Measurements from ENCODE around the gene OR2V1. TPM values are rescaled to one million over a fixed set of nuclear protein-coding genes. Genes with fewer than 3 reads are reported as not detected.

The OR2V1 gene
- total and polyA plus RNA-seq, 2 experiments from 2014 or later, result not detected

- TF ChIP-seq, protein P1, sequence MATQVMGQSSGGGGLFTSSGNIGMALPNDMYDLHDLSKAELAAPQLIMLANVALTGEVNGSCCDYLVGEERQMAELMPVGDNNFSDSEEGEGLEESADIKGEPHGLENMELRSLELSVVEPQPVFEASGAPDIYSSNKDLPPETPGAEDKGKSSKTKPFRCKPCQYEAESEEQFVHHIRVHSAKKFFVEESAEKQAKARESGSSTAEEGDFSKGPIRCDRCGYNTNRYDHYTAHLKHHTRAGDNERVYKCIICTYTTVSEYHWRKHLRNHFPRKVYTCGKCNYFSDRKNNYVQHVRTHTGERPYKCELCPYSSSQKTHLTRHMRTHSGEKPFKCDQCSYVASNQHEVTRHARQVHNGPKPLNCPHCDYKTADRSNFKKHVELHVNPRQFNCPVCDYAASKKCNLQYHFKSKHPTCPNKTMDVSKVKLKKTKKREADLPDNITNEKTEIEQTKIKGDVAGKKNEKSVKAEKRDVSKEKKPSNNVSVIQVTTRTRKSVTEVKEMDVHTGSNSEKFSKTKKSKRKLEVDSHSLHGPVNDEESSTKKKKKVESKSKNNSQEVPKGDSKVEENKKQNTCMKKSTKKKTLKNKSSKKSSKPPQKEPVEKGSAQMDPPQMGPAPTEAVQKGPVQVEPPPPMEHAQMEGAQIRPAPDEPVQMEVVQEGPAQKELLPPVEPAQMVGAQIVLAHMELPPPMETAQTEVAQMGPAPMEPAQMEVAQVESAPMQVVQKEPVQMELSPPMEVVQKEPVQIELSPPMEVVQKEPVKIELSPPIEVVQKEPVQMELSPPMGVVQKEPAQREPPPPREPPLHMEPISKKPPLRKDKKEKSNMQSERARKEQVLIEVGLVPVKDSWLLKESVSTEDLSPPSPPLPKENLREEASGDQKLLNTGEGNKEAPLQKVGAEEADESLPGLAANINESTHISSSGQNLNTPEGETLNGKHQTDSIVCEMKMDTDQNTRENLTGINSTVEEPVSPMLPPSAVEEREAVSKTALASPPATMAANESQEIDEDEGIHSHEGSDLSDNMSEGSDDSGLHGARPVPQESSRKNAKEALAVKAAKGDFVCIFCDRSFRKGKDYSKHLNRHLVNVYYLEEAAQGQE (IDR thresholded peaks at IDR 0.05; ENCODE audit: unreplicated experiment), result no peak
- TF ChIP-seq POLR2AphosphoS5 (IDR thresholded peaks at IDR 0.05; ENCODE audit: low read depth) (no peak), NANOG (IDR thresholded peaks at IDR 0.05; ENCODE audit: borderline replicate concordance) (no peak), EZH2phosphoT487 (IDR thresholded peaks at IDR 0.05; ENCODE audit: unreplicated experiment) (no peak), STAT1 (IDR thresholded peaks at IDR 0.05; ENCODE audit: unreplicated experiment) (no peak)
Measured at GRCh38 chr5:181107699-181108098, 23.3 kb downstream of the OR2V1 start (continued).

GRCh38 chr5:181105391-181106025 is 25.5 kb downstream of the OR2V1 start:
- peak overlapping the region; percentile 53 for H3K4me3 Mint-ChIP-seq
- no peak for TF ChIP-seq ETS1 (IDR thresholded peaks at IDR 0.05)
- no peak for TF ChIP-seq POLR2AphosphoS5 (IDR thresholded peaks at IDR 0.05; ENCODE audit: low read depth)
- TF ChIP-seq ZNF114 (CRISPR knock-in tag; IDR thresholded peaks at IDR 0.05), result no peak
- TF ChIP-seq STAT1 (IDR thresholded peaks at IDR 0.05; ENCODE audit: unreplicated experiment), result no peak
- no peak for TF ChIP-seq CREB1 (CRISPR knock-in tag; IDR thresholded peaks at IDR 0.05; ENCODE audit: low read depth)
- TF ChIP-seq, protein P2, sequence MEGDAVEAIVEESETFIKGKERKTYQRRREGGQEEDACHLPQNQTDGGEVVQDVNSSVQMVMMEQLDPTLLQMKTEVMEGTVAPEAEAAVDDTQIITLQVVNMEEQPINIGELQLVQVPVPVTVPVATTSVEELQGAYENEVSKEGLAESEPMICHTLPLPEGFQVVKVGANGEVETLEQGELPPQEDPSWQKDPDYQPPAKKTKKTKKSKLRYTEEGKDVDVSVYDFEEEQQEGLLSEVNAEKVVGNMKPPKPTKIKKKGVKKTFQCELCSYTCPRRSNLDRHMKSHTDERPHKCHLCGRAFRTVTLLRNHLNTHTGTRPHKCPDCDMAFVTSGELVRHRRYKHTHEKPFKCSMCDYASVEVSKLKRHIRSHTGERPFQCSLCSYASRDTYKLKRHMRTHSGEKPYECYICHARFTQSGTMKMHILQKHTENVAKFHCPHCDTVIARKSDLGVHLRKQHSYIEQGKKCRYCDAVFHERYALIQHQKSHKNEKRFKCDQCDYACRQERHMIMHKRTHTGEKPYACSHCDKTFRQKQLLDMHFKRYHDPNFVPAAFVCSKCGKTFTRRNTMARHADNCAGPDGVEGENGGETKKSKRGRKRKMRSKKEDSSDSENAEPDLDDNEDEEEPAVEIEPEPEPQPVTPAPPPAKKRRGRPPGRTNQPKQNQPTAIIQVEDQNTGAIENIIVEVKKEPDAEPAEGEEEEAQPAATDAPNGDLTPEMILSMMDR (conservative IDR thresholded peaks at IDR 0.05; ENCODE audit: low read depth in 2 of 2), result no peak
- TF ChIP-seq, protein P1 (IDR thresholded peaks at IDR 0.05; ENCODE audit: unreplicated experiment), result no peak

More at GRCh38 chr5:181105391-181106025, 25.5 kb downstream of the OR2V1 start:
- Histone ChIP-seq H3K27ac (ENCODE audit: low read depth) (no peak overlapping the region), H3K4me3 (0 out of 2 replicates have a peak overlapping the region, but pooled peaks have one; percentile 26), H4K20me1 (replicated peaks; ENCODE audit: insufficient read depth) (no peaks in the 10 kb centered on the region), H3K27me3 (ENCODE audit: insufficient read depth) (peaks cover 26% of the 10 kb centered on the region), H3F3A (replicated peaks; ENCODE audit: low read depth) (0 out of 2 replicates have a peak, but pooled peaks cover under 1% of the 10 kb centered on the region), H3K36me3 (ENCODE audit: insufficient read depth) (no peaks in the 10 kb centered on the region), H3K79me2 (replicated peaks; ENCODE audit: insufficient read depth) (no peaks in the 10 kb centered on the region), H3K4me2 (peak overlapping the region; percentile 69; the same call in 1 of the 2 replicates), H3K4me1 (ENCODE audit: insufficient read depth) (peaks cover 22% of the 10 kb centered on the region), H2AFZ (no peak overlapping the region), H3K9me2 (ENCODE audit: insufficient read depth) (no peaks in the 10 kb centered on the region)
- Mint-ChIP-seq H3K36me3 (ENCODE audit: low read depth) (no peaks in the 10 kb centered on the region), H3K27ac (no peak overlapping the region), H3K9me3 (no peaks in the 10 kb centered on the region), H3K27me3 (ENCODE audit: insufficient read depth, low read depth, poor library complexity) (peaks cover 25% of the 10 kb centered on the region), H3K4me1 (peaks cover 27% of the 10 kb centered on the region)
- DNase-seq (ENCODE audit: low spot score) (no peak), ATAC-seq (no peak)
